Thyroid gland (tissue), 4 donors: ENCODE results near the gene TENT4A.

Source experiments
- CTCF ChIP-seq, 6 experiments: fragments of 200-600 bp in 3 of 6; fragments of 450-650 bp in 3 of 6; sonication (generic) in 3 of 6; IDR thresholded peaks; one replicate each; pipeline ENCODE4 v1.5.1; 2016 to 2019; ENCODE audit warnings: antibody characterized with exemption in 6 of 6, mild to moderate bottlenecking in 2 of 6, inconsistent platforms in 1 of 6, moderate library complexity in 1 of 6
- POLR2A ChIP-seq, 2 donors: fragments of 450-650 bp; IDR thresholded peaks; one replicate each; pipeline ENCODE4 v1.6.1; 2017; ENCODE audit warnings: antibody characterized with exemption in 2 of 2, mild to moderate bottlenecking in 2 of 2, moderate library complexity in 1 of 2

DNA sequence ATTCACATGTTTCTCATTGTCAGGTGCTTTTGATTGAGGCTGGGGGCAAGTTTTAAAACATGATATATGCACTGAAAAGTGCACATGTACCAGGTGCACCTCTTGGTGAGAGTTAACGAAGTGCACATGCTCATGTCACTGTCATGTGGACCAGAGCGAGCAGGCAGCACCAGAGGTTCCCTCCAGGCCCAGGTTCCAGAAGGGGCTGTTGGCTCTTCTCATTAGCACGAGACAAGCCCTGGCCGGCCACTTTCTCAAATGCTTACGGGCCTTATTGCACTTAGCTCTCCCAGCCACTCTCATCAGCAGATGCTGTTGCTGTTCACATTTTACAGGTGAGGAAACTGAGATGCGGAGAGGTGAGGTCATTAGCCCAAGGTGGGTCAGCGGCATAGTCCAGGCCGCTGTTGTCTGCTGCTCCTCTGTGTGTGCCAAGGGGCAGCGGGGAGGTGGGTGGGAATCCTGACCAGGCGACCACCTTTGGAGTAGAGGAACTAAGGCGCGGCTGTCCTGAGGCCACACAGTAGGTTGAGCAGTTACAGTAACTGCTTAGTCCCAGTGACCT is 27.4 kb downstream of the TENT4A start:
- TF ChIP-seq POLR2A (IDR thresholded peaks at IDR 0.05) (no peak), CTCF (IDR thresholded peaks at IDR 0.05) (no peak)
